ENCODE measurements around the gene KIF26A. TPM values are rescaled to one million over a fixed set of nuclear protein-coding genes. Genes with fewer than 3 reads are reported as not detected.

KIF26A gene
- total RNA-seq, 1 experiment from 2014 or later = 5.5 TPM

GRCh38 chr14:104164512-104164911 is 26.1 kb downstream of the KIF26A start:
- no TSS peak for BruUV-seq (replicated peaks)
- TF ChIP-seq CTCF (IDR thresholded peaks at IDR 0.05; ENCODE audit: insufficient read depth in 1 of 2, low read depth in 1 of 2, low read length in 1 of 2, severe bottlenecking in 1 of 2, unreplicated experiment in 1 of 2) = no peak
- no peak overlapping the region for H3K4me3 ChIP-seq (ENCODE audit: low read depth, low read length)
- Mint-ChIP-seq H3K4me3 (ENCODE audit: unreplicated experiment) (no peak overlapping the region), H3K27me3 (ENCODE audit: insufficient read depth, unreplicated experiment) (peaks cover 3% of the 10 kb centered on the region), H3K27ac (ENCODE audit: unreplicated experiment) (no peak overlapping the region), H3K36me3 (ENCODE audit: insufficient read depth, unreplicated experiment) (no peaks in the 10 kb centered on the region), H3K4me1 (ENCODE audit: low read depth, unreplicated experiment) (no peaks in the 10 kb centered on the region), H3K9me3 (ENCODE audit: unreplicated experiment) (no peaks in the 10 kb centered on the region)
- no peaks in the 10 kb centered on the region for H3K9me3 ChIP-seq
- H3K4me1 ChIP-seq = no peaks in the 10 kb centered on the region
- intact Hi-C loops (cut with micrococcal nuclease; ENCODE audit: unreplicated experiment) = no loop called here
- no peaks in the 10 kb centered on the region for H3K36me3 ChIP-seq (ENCODE audit: control insufficient read depth, insufficient read depth, low read length)
- ChIA-PET CTCF (no interaction called here), POLR2A (no interaction called here)
- no peak for DNase-seq
- no peaks in the 10 kb centered on the region; the same call in 1 of the 2 replicates for H3K27me3 ChIP-seq (replicated peaks; ENCODE audit: control insufficient read depth, insufficient read depth, low read length)

DNA sequence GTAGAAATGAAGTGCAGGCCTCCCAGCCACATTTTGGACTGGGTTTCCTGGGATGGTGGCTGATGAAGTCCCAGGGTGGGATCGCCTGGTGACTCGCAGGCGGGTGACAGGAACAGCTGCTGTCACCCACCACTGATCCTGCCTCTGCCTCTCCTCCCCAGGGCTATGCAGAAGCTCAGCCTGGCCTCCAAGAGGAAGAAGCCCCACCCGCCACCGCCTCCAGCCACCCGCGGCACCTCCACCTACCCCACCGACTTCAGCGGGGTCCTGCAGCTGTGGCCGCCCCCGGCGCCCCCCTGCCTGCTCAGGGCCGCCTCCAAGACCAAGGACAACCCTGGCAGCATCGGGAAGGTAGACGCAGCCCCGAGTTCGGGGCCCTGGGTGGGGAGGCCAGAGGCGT is 28.3 kb downstream of the KIF26A start:
- Histone ChIP-seq H3K36me3 (ENCODE audit: control insufficient read depth, insufficient read depth, low read length) (no peaks in the 10 kb centered on the region), H3K4me1 (peaks cover 9% of the 10 kb centered on the region), H3K9me3 (no peaks in the 10 kb centered on the region), H3K27me3 (replicated peaks; ENCODE audit: control insufficient read depth, insufficient read depth, low read length) (no peaks in the 10 kb centered on the region; the same call in 1 of the 2 replicates), H3K4me3 (ENCODE audit: low read depth, low read length) (no peak overlapping the region)
- H3K36me3 Mint-ChIP-seq (ENCODE audit: insufficient read depth, unreplicated experiment) = no peaks in the 10 kb centered on the region
- H3K9me3 Mint-ChIP-seq (ENCODE audit: unreplicated experiment) = no peaks in the 10 kb centered on the region
- H3K27ac Mint-ChIP-seq (ENCODE audit: unreplicated experiment) = no peak overlapping the region
- ChIA-PET POLR2A (no interaction called here), CTCF (no interaction called here)
- intact Hi-C loops (cut with micrococcal nuclease; ENCODE audit: unreplicated experiment) = no loop called here
- H3K4me3 Mint-ChIP-seq (ENCODE audit: unreplicated experiment) = no peak overlapping the region
- BruUV-seq (replicated peaks) = no TSS peak
- H3K4me1 Mint-ChIP-seq (ENCODE audit: low read depth, unreplicated experiment) = no peaks in the 10 kb centered on the region
- no peak for TF ChIP-seq CTCF (IDR thresholded peaks at IDR 0.05; ENCODE audit: insufficient read depth in 1 of 2, low read depth in 1 of 2, low read length in 1 of 2, severe bottlenecking in 1 of 2, unreplicated experiment in 1 of 2)
- no peak for DNase-seq
- no peaks in the 10 kb centered on the region for H3K27me3 Mint-ChIP-seq (ENCODE audit: insufficient read depth, unreplicated experiment)

DNA sequence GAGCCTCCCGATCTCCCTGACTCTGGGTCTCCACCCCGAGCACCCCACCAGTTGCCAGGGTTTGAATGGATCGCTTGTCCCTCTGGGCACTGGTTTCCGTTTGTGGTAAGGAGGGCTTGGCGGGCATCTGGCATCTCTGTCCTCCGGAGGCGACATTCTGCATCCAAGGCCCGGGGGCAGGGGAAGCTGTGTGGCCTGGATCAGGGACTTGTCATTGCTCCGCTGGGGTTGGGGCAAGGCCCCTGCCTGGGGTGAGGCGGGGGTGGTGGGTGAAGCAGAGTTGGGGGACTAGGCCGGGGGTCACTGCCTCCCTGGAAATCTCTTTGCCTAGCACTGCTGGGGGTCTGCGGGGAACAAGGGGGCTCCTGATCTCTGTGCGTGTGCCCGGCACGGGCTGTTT is 30.2 kb downstream of the KIF26A start:
- H3K36me3 ChIP-seq (ENCODE audit: control insufficient read depth, insufficient read depth, low read length) = no peaks in the 10 kb centered on the region
- no peaks in the 10 kb centered on the region; the same call in 1 of the 2 replicates for H3K27me3 ChIP-seq (replicated peaks; ENCODE audit: control insufficient read depth, insufficient read depth, low read length)
- no peaks in the 10 kb centered on the region for H3K9me3 Mint-ChIP-seq (ENCODE audit: unreplicated experiment)
- intact Hi-C loops (cut with micrococcal nuclease; ENCODE audit: unreplicated experiment) = no loop called here
- no TSS peak for BruUV-seq (replicated peaks)
- ChIA-PET CTCF (no interaction called here), POLR2A (no interaction called here)
- no peak overlapping the region for H3K4me3 Mint-ChIP-seq (ENCODE audit: unreplicated experiment)
- DNase-seq = no peak
- no peaks in the 10 kb centered on the region for H3K4me1 Mint-ChIP-seq (ENCODE audit: low read depth, unreplicated experiment)
- no peaks in the 10 kb centered on the region for H3K27me3 Mint-ChIP-seq (ENCODE audit: insufficient read depth, unreplicated experiment)
- H3K4me1 ChIP-seq = peaks cover 15% of the 10 kb centered on the region
- H3K36me3 Mint-ChIP-seq (ENCODE audit: insufficient read depth, unreplicated experiment) = no peaks in the 10 kb centered on the region
- no peak for TF ChIP-seq CTCF (IDR thresholded peaks at IDR 0.05; ENCODE audit: insufficient read depth in 1 of 2, low read depth in 1 of 2, low read length in 1 of 2, severe bottlenecking in 1 of 2, unreplicated experiment in 1 of 2)
- no peak overlapping the region for H3K27ac Mint-ChIP-seq (ENCODE audit: unreplicated experiment)
- H3K4me3 ChIP-seq (ENCODE audit: low read depth, low read length) = no peak overlapping the region
- H3K9me3 ChIP-seq = no peaks in the 10 kb centered on the region
